HepG2 (cell line): ENCODE measurements around the gene CRYM. TPM values are rescaled to one million over a fixed set of nuclear protein-coding genes. Genes with fewer than 3 reads are reported as not detected.

Experiments used
- CREB1 ChIP-seq, 2 experiments: fragments of 450-650 bp in 1 of 2; IDR thresholded peaks; 2 replicates each; pipeline ENCODE4 v1.6.1; 2016 to 2017; ENCODE audit warnings: control low read depth in 1 of 2, mild to moderate bottlenecking in 1 of 2, missing compliant biosample characterization in 1 of 2, missing genetic modification characterization in 1 of 2
- DR1 ChIP-seq: sonication (generic); formaldehyde crosslinking; IDR thresholded peaks from 2 replicates; pipeline ENCODE4 v1.8.0; 2021; ENCODE audit warnings: mild to moderate bottlenecking, missing genetic modification reagents, inconsistent platforms
- ELF3 ChIP-seq: IDR thresholded peaks from 2 replicates; pipeline ENCODE4 v1.6.1; 2016; ENCODE audit warnings: missing genetic modification reagents, missing compliant biosample characterization
- GRHL1 ChIP-seq: sonication (generic); formaldehyde crosslinking; conservative IDR thresholded peaks from 2 replicates; pipeline ENCODE4 v1.8.0; 2022; ENCODE audit warnings: missing genetic modification reagents
- KAT8 ChIP-seq: IDR thresholded peaks from 2 replicates; pipeline ENCODE4 v1.6.1; 2016; ENCODE audit warnings: missing genetic modification reagents, missing compliant biosample characterization
- MAFG ChIP-seq: sonication (generic); formaldehyde crosslinking; IDR thresholded peaks from 2 replicates; pipeline ENCODE4 v1.5.1; 2020; ENCODE audit warnings: mild to moderate bottlenecking, missing genetic modification reagents
- MAFK ChIP-seq, 2 experiments: IDR thresholded peaks in 1 of 2; conservative IDR thresholded peaks in 1 of 2; 2 replicates each; pipeline ENCODE4 v1.6.1; 2011; ENCODE audit warnings: improper control_type of control experiment in 2 of 2, low read length in 2 of 2
- MBD4 ChIP-seq: IDR thresholded peaks from 2 replicates; pipeline ENCODE4 v1.6.1; 2012; ENCODE audit warnings: low read length, inconsistent platforms, borderline replicate concordance
- PPARG ChIP-seq: conservative IDR thresholded peaks from 2 replicates; pipeline ENCODE4 v1.6.1; 2016; ENCODE audit warnings: missing biosample characterization, missing genetic modification reagents
- RBM39 ChIP-seq: fragments of 200-400 bp; formaldehyde crosslinking; IDR thresholded peaks from one replicate; pipeline ENCODE4 v1.6.1; 2018; ENCODE audit warnings: antibody characterized with exemption, mild to moderate bottlenecking, low read depth, low read length; ENCODE audit not compliant: poor library complexity, severe bottlenecking
- RFX3 ChIP-seq: IDR thresholded peaks from 2 replicates; pipeline ENCODE4 v1.6.1; 2016; ENCODE audit warnings: missing biosample characterization, missing genetic modification reagents
- SIN3A ChIP-seq: IDR thresholded peaks from 2 replicates; pipeline ENCODE4 v1.6.1; 2011; ENCODE audit warnings: low read depth, mild to moderate bottlenecking, control low read depth, low read length, borderline replicate concordance
- SMAD1 ChIP-seq: sonication (generic); formaldehyde crosslinking; IDR thresholded peaks from 2 replicates; pipeline ENCODE4 v1.4.0; 2020; ENCODE audit warnings: missing genetic modification reagents, low read depth, mild to moderate bottlenecking, borderline replicate concordance
- THAP11 ChIP-seq: IDR thresholded peaks from 2 replicates; pipeline ENCODE4 v1.6.1; 2016; ENCODE audit warnings: missing biosample characterization, missing genetic modification reagents
- THAP7 ChIP-seq: sonication (generic); formaldehyde crosslinking; IDR thresholded peaks from 2 replicates; pipeline ENCODE4 v1.8.1; 2023; ENCODE audit warnings: mild to moderate bottlenecking, missing genetic modification reagents
- ZBTB43 ChIP-seq: sonication (generic); formaldehyde crosslinking; conservative IDR thresholded peaks from 2 replicates; pipeline ENCODE4 v1.4.0; 2020; ENCODE audit warnings: missing genetic modification reagents
- ZMYM2 ChIP-seq: sonication (generic); formaldehyde crosslinking; IDR thresholded peaks from 2 replicates; pipeline ENCODE4 v1.8.0; 2022; ENCODE audit warnings: mild to moderate bottlenecking, missing genetic modification reagents
- ZNF180 ChIP-seq: sonication (generic); formaldehyde crosslinking; IDR thresholded peaks from 2 replicates; pipeline ENCODE4 v1.4.0; 2020; ENCODE audit warnings: low read depth, missing genetic modification reagents, borderline replicate concordance
- ZNF468 ChIP-seq: sonication (generic); formaldehyde crosslinking; IDR thresholded peaks from 2 replicates; pipeline ENCODE4 v1.8.0; 2022; ENCODE audit warnings: mild to moderate bottlenecking, moderate library complexity, missing genetic modification reagents
- ZNF510 ChIP-seq: sonication (generic); formaldehyde crosslinking; IDR thresholded peaks from 2 replicates; pipeline ENCODE4 v1.4.0; 2020; ENCODE audit warnings: low read depth, mild to moderate bottlenecking, missing genetic modification reagents
- ZNF567 ChIP-seq: sonication (generic); formaldehyde crosslinking; IDR thresholded peaks from 2 replicates; pipeline ENCODE4 v1.8.1; 2023; ENCODE audit warnings: mild to moderate bottlenecking, missing genetic modification reagents, borderline replicate concordance
- ZNF724P ChIP-seq: sonication (generic); formaldehyde crosslinking; IDR thresholded peaks from 2 replicates; pipeline ENCODE4 v1.8.0; 2022; ENCODE audit warnings: missing genetic modification reagents, borderline replicate concordance
- ZNF788 ChIP-seq: sonication (generic); formaldehyde crosslinking; IDR thresholded peaks from 2 replicates; pipeline ENCODE4 v1.5.0; 2020; ENCODE audit warnings: mild to moderate bottlenecking, missing genetic modification reagents, borderline replicate concordance
- ZNF891 ChIP-seq: sonication (generic); formaldehyde crosslinking; IDR thresholded peaks from 2 replicates; pipeline ENCODE4 v1.5.0; 2020; ENCODE audit warnings: mild to moderate bottlenecking, missing genetic modification reagents
- polyA plus RNA-seq, 8 experiments: library from polyadenylated mRNA; depleted of rRNA in 3 of 8; stranded (reverse) in 7 of 8; unstranded in 1 of 8; fragments of >200 nt; fragmentation: Illumina TruSeq in 4 of 8; extraction: Trizol in 4 of 8; gene quantifications; 2 replicates each; pipeline versions ENCODE4 v1.2.1 to v1.2.3, GENCODE V29; 2011 to 2016; ENCODE audit warnings: low read depth in 4 of 8, missing spikeins in 1 of 8, mixed read lengths in 1 of 8; ENCODE audit not compliant: insufficient read depth in 1 of 8
- total RNA-seq, 5 experiments: library from RNA; depleted of rRNA; stranded (reverse); fragments of >200 nt; fragmentation: Illumina TruSeq; extraction: Trizol; gene quantifications; 2 replicates each; pipeline ENCODE4 v1.2.3, GENCODE V29; 2016; ENCODE audit warnings: low read depth in 1 of 5
- TF ChIP-seq, protein P1 (sequence below): sonication (generic); formaldehyde crosslinking; IDR thresholded peaks from 2 replicates; pipeline ENCODE4 v1.4.0; 2020; ENCODE audit warnings: missing genetic modification reagents

CRYM gene
- total and polyA plus RNA-seq, 2 of the 13 experiments (the other 11 are each of a cell fraction or from before 2014, with no cell fraction given): 1.9 to 2.2 TPM

GRCh38 chr16:21283521-21284289 is 5.6 kb upstream of the CRYM start (continued):
- TF ChIP-seq GRHL1 (CRISPR knock-in tag): no peak
- TF ChIP-seq DR1: no peak
- peak; percentile 54; the same call in 1 of the 2 replicates for TF ChIP-seq THAP11 (CRISPR knock-in tag)
- TF ChIP-seq THAP7 (CRISPR knock-in tag): no peak
- TF ChIP-seq ZNF891 (CRISPR knock-in tag): peak; percentile 87
- TF ChIP-seq RFX3 (CRISPR knock-in tag): no peak
- TF ChIP-seq SIN3A: no peak; the same call in 1 of the 2 replicates
- peak; percentile 91 for TF ChIP-seq RBM39
- TF ChIP-seq ELF3: peak; percentile 73
- TF ChIP-seq MAFG (CRISPR knock-in tag): no peak
- no peak for TF ChIP-seq ZNF724P (CRISPR knock-in tag)
- TF ChIP-seq, protein P1, sequence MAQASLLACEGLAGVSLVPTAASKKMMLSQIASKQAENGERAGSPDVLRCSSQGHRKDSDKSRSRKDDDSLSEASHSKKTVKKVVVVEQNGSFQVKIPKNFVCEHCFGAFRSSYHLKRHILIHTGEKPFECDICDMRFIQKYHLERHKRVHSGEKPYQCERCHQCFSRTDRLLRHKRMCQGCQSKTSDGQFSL (CRISPR knock-in tag): no peak
- no peak for TF ChIP-seq ZNF180 (CRISPR knock-in tag)
- TF ChIP-seq ZNF468 (CRISPR knock-in tag): no peak
- TF ChIP-seq MBD4: no peak
- TF ChIP-seq ZBTB43 (CRISPR knock-in tag): no peak
- TF ChIP-seq CREB1 (IDR thresholded peaks at IDR 0.05): peak; percentile 57
- no peak for TF ChIP-seq CREB1 (CRISPR knock-in tag; IDR thresholded peaks at IDR 0.05)
- no peak for TF ChIP-seq ZNF510
- TF ChIP-seq ZNF788 (CRISPR knock-in tag): 0 out of 2 replicates have a peak, but pooled peaks have one; percentile 65
- TF ChIP-seq ZMYM2 (CRISPR knock-in tag): no peak
- 0 out of 2 replicates have a peak, but pooled peaks have one; percentile 55 for TF ChIP-seq ZNF567 (CRISPR knock-in tag)
- TF ChIP-seq SMAD1 (CRISPR knock-in tag): 0 out of 2 replicates have a peak, but pooled peaks have one; percentile 27
- peak; percentile 74; the same call in 1 of the 2 replicates for TF ChIP-seq KAT8 (CRISPR knock-in tag)
- no peak; the same call in 1 of the 2 replicates for TF ChIP-seq PPARG (CRISPR knock-in tag)
- TF ChIP-seq MAFK (conservative IDR thresholded peaks at IDR 0.05 in 1 of 2, IDR thresholded peaks at IDR 0.05 in 1 of 2; ENCODE audit: low read length in 2 of 2): no peak
